Lower leg skin (tissue), 3 donors: ENCODE measurements around the gene FOXB1.

Experiments
- POLR2A ChIP-seq, 2 donors: fragments of 450-650 bp; IDR thresholded peaks; one replicate each; pipeline ENCODE4 v1.6.1; 2016 to 2017; ENCODE audit warnings: antibody characterized with exemption in 2 of 2, mild to moderate bottlenecking in 1 of 2, moderate library complexity in 1 of 2
- TF ChIP-seq, protein P1 (sequence below), 3 donors: fragments of 450-650 bp; IDR thresholded peaks; one replicate each; pipeline ENCODE4 v1.5.1; 2016; ENCODE audit warnings: antibody characterized with exemption in 3 of 3, mild to moderate bottlenecking in 3 of 3, moderate library complexity in 2 of 3

DNA sequence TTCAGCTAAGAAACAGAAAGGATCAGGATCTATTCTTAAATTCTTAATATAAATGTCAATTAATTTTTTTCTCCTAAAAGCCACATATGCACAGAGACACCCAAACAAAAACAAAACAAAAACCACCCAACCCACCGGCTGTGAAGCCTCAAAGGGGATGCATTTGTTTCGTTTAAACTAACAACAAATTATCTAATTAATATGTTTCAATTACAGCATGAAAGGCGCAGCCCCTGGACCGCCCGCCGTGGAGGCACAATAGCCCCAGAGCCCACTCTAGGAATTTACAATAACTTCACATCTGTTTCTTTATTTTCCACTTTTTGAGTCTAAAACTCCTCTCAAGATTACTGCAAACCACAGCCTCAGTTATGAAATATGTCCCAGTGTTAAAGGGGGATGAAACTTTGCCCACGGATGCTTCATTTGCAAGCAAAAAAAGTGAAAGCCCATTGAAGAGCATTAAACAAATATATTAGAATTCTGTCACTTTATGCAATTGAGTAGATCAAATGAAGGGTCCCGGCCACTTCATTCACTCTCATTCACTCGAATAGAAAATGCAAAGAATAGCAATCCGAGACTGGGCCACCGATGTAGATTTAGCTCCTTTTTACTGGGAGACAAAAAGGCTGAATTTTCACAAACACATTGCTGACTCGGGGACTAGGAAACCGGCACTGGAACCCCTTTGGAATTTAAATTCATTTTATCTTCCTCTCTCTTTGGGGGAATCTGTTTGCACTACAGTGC, 6.0 kb downstream of the FOXB1 start:
- TF ChIP-seq, protein P1, sequence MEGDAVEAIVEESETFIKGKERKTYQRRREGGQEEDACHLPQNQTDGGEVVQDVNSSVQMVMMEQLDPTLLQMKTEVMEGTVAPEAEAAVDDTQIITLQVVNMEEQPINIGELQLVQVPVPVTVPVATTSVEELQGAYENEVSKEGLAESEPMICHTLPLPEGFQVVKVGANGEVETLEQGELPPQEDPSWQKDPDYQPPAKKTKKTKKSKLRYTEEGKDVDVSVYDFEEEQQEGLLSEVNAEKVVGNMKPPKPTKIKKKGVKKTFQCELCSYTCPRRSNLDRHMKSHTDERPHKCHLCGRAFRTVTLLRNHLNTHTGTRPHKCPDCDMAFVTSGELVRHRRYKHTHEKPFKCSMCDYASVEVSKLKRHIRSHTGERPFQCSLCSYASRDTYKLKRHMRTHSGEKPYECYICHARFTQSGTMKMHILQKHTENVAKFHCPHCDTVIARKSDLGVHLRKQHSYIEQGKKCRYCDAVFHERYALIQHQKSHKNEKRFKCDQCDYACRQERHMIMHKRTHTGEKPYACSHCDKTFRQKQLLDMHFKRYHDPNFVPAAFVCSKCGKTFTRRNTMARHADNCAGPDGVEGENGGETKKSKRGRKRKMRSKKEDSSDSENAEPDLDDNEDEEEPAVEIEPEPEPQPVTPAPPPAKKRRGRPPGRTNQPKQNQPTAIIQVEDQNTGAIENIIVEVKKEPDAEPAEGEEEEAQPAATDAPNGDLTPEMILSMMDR (IDR thresholded peaks at IDR 0.05), result no peak
- TF ChIP-seq POLR2A (IDR thresholded peaks at IDR 0.05), result no peak
